ENCODE results near the gene MIS18A. TPM values are rescaled to one million over a fixed set of nuclear protein-coding genes. Genes with fewer than 3 reads are reported as not detected.

Gene MIS18A
- total RNA-seq, 1 donor from 2014 or later: 6.6 TPM

Other genes with a start within 250 kb of the MIS18A start
- gene MRAP, start 19.8 kb upstream of the MIS18A start, total RNA-seq: 5.8 TPM
- 30.4 TPM for gene URB1, start 114.0 kb upstream of the MIS18A start, total RNA-seq
- gene EVA1C, start 133.7 kb upstream of the MIS18A start, total RNA-seq: 65.8 TPM